A673 (cell line): Measurements from ENCODE around the gene FAM174B. TPM values are rescaled to one million over a fixed set of nuclear protein-coding genes. Genes with fewer than 3 reads are reported as not detected.

ENCODE experiments used
- BruUV-seq: library from RNA; stranded (reverse); fragments of 400-500 nt; replicated peaks from 2 replicates; lab custom pipeline; 2021; lab: Mats Ljungman, UMichigan
- CTCF ChIA-PET: fragments of 300-600 bp; sonication (Branson Sonifier 250); formaldehyde crosslinking; loops from one replicate; lab custom pipeline; 2022; ENCODE audit warnings: antibody characterized with exemption; lab: Charles Lee
- POLR2A ChIA-PET: fragments of 300-600 bp; sonication (Branson Sonifier 250); formaldehyde crosslinking; loops from one replicate; lab custom pipeline; 2022; ENCODE audit warnings: antibody characterized with exemption; ENCODE audit not compliant: low non-redundant PET; lab: Charles Lee
- DNase-seq: peaks from one replicate; pipeline ENCODE4 v3.0.0-alpha.2; 2015; ENCODE audit warnings: low spot score
- H3K27ac ChIP-seq: fragments of 200-600 bp; sonication (generic); 2 replicates; pipeline ENCODE4 v1.5.1; 2016; ENCODE audit warnings: mixed run types, low read depth, mild to moderate bottlenecking, mixed read lengths, antibody characterized with exemption, low read length; ENCODE audit not compliant: poor library complexity, severe bottlenecking
- H3K27me3 ChIP-seq: fragments of 200-600 bp; sonication (generic); replicated peaks from 2 replicates; pipeline ENCODE4 v1.6.1; 2017; ENCODE audit warnings: mixed run types, low read depth, mild to moderate bottlenecking, mixed read lengths, antibody characterized with exemption, low read length; ENCODE audit not compliant: insufficient read depth, poor library complexity
- H3K36me3 ChIP-seq: fragments of 200-600 bp; sonication (generic); 2 replicates; pipeline ENCODE4 v1.6.1; 2016; ENCODE audit warnings: mixed run types, mild to moderate bottlenecking, mixed read lengths, antibody characterized with exemption, low read length; ENCODE audit not compliant: insufficient read depth, poor library complexity, severe bottlenecking
- H3K4me1 ChIP-seq: fragments of 200-600 bp; sonication (generic); 2 replicates; pipeline ENCODE4 v1.6.1; 2017; ENCODE audit warnings: mixed run types, mild to moderate bottlenecking, mixed read lengths, antibody characterized with exemption, low read length; ENCODE audit not compliant: insufficient read depth, poor library complexity, severe bottlenecking
- H3K4me3 ChIP-seq: fragments of 200-600 bp; sonication (generic); 2 replicates; pipeline ENCODE4 v1.5.1; 2016; ENCODE audit warnings: low read depth, mixed run types, mild to moderate bottlenecking, mixed read lengths, low read length; ENCODE audit not compliant: poor library complexity, severe bottlenecking
- H3K9me3 ChIP-seq: fragments of 200-600 bp; sonication (generic); 2 replicates; pipeline ENCODE4 v1.6.1; 2016; ENCODE audit warnings: mixed run types, low read depth, mild to moderate bottlenecking, mixed read lengths, antibody characterized with exemption, low read length; ENCODE audit not compliant: poor library complexity, severe bottlenecking
- EZH2 ChIP-seq: fragments of 200-600 bp; sonication (generic); IDR thresholded peaks from 2 replicates; pipeline ENCODE4 v1.6.1; 2017; ENCODE audit warnings: borderline replicate concordance, low read depth, mild to moderate bottlenecking, mixed read lengths, antibody characterized with exemption, low read length; ENCODE audit not compliant: poor library complexity, severe bottlenecking
- intact Hi-C: fragments of 100-400 bp; cut with micrococcal nuclease; formaldehyde crosslinking; loops from one replicate; pipeline ENCODE4 v1.10.0; 2022; ENCODE audit not compliant: unreplicated experiment
- total RNA-seq: library from RNA; stranded (reverse); gene quantifications from 2 replicates; pipeline ENCODE4 v1.2.3, GENCODE V29; 2021
- TF ChIP-seq, protein P1 (sequence below): fragments of 300-800, 200-600 bp; sonication (generic); conservative IDR thresholded peaks from 2 replicates; pipeline ENCODE4 v1.5.1; 2017; ENCODE audit warnings: low read depth, mild to moderate bottlenecking, antibody characterized with exemption, low read length, moderate library complexity, mixed read lengths

The FAM174B gene
- total RNA-seq, 1 experiment from 2014 or later, result 3.7 TPM

DNA sequence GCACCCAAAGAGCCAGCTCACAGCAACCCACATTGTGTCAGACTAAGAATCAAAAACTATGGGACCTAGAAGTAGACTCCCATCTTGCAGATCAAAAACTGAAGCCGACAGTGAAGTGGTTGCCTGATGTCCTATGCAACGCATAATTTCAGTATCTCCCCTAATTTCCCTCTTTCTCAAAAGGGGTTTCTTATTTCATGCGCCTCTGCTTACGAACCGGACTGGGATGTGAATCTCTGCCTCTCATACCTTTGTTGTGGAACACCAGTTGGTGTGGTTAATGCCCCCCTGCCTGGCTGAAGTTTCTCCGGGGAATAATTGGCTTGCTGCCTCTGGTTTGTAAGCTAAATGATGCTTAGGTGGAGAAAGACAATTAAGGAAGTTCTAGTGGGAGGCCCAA, 514 bp upstream of the FAM174B start:
- peaks cover 50% of the 10 kb centered on the region for H3K27me3 ChIP-seq
- TF ChIP-seq, protein P1, sequence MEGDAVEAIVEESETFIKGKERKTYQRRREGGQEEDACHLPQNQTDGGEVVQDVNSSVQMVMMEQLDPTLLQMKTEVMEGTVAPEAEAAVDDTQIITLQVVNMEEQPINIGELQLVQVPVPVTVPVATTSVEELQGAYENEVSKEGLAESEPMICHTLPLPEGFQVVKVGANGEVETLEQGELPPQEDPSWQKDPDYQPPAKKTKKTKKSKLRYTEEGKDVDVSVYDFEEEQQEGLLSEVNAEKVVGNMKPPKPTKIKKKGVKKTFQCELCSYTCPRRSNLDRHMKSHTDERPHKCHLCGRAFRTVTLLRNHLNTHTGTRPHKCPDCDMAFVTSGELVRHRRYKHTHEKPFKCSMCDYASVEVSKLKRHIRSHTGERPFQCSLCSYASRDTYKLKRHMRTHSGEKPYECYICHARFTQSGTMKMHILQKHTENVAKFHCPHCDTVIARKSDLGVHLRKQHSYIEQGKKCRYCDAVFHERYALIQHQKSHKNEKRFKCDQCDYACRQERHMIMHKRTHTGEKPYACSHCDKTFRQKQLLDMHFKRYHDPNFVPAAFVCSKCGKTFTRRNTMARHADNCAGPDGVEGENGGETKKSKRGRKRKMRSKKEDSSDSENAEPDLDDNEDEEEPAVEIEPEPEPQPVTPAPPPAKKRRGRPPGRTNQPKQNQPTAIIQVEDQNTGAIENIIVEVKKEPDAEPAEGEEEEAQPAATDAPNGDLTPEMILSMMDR, result no peak
- TF ChIP-seq EZH2, result no peak
- no peaks in the 10 kb centered on the region for H3K4me1 ChIP-seq
- ChIA-PET CTCF (no interaction called here), POLR2A (no interaction called here)
- H3K27ac ChIP-seq, result no peak overlapping the region
- no peak for DNase-seq
- no peak overlapping the region for H3K4me3 ChIP-seq
- H3K36me3 ChIP-seq, result no peaks in the 10 kb centered on the region
- no TSS peak for BruUV-seq
- H3K9me3 ChIP-seq, result no peaks in the 10 kb centered on the region
- intact Hi-C loops, result no loop called here

DNA sequence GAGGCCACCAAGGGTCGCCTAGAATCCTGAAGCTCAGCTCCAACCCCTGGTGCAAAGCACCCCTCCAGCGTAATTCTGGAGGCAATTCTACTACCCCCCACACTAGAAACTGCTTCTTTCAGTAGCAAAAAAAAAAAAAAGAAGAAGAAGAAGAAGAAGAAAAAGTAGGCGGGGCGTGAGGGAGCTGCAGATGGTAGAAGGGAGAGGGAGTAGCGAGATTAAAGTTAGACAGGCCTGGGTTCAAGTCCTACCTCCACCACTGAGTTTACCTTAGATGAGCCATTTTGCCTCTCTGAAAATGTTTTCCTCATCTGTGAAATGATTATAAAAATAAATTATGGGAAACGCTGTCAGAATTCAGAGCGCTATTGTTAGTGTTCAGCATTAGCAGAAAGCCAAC, 913 bp downstream of the FAM174B start:
- BruUV-seq, result no TSS peak
- H3K36me3 ChIP-seq, result no peaks in the 10 kb centered on the region
- no peaks in the 10 kb centered on the region for H3K9me3 ChIP-seq
- no peaks in the 10 kb centered on the region for H3K4me1 ChIP-seq
- ChIA-PET POLR2A (no interaction called here), CTCF (interaction anchor here (0.6 to 0.7 kb wide), 2 partner anchors 10 to 337 kb away, joined by 4 to 5 read pairs; no protein-coding TSS in a partner anchor)
- H3K27ac ChIP-seq, result no peak overlapping the region
- DNase-seq, result no peak
- TF ChIP-seq, protein P1, result no peak
- TF ChIP-seq EZH2, result no peak
- H3K4me3 ChIP-seq, result peak overlapping the region; percentile 42
- peaks cover 50% of the 10 kb centered on the region for H3K27me3 ChIP-seq
- intact Hi-C loops, result no loop called here

DNA sequence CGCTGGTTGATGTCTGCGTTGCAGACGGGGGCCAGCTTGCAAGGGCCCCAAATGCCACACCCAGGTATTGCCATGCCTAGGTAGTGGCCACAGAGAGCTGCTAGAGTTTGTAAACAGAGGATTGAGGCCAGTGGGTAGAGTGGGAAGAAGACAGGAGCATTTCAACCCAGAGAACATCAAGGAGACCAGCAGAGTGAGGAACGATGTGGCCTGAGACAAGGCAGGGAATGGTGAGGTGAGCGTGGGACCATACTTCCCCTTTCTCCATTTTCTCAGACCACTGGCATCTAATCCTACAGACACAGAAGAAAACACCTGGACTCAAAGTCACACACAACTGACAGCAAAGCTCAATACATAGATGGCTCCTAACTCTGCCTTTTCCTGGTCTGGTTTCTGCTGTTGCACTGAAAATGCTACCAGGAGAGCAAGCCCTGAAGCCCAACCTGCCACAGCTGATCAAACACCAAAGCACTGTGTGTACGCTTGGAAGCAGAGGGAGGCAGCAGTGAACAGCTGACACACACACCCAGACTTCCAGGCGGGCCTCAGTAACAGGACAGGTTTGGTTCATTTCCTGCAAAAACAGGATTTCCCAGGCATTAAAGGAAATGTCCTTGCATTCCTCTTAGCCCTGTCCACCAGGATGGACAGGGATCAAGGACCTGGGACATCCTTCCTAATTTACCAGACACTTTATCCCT, 1.6 kb downstream of the FAM174B start:
- H3K9me3 ChIP-seq, result no peaks in the 10 kb centered on the region
- ChIA-PET POLR2A (no interaction called here), CTCF (interaction anchor here (0.7 kb wide), 1 partner anchor 11 kb away, joined by 4 read pairs; no protein-coding TSS in a partner anchor)
- intact Hi-C loops, result no loop called here
- no peak overlapping the region for H3K27ac ChIP-seq
- no peak overlapping the region for H3K4me3 ChIP-seq
- H3K36me3 ChIP-seq, result no peaks in the 10 kb centered on the region
- no peak for DNase-seq
- peaks cover 49% of the 10 kb centered on the region for H3K27me3 ChIP-seq
- BruUV-seq, result no TSS peak
- no peaks in the 10 kb centered on the region for H3K4me1 ChIP-seq
- TF ChIP-seq, protein P1, result no peak
- TF ChIP-seq EZH2, result no peak
